Suprapubic skin (tissue), 4 donors: ENCODE measurements around the gene IL4.

Source experiments
- CTCF ChIP-seq, 2 donors: fragments of 200-600 bp in 1 of 2; fragments of 450-650 bp in 1 of 2; sonication (generic) in 1 of 2; IDR thresholded peaks; one replicate each; pipeline ENCODE4 v1.5.1; 2016 to 2019; ENCODE audit warnings: antibody characterized with exemption in 2 of 2, mild to moderate bottlenecking in 1 of 2, moderate library complexity in 1 of 2
- EP300 ChIP-seq: sonication (generic); formaldehyde crosslinking; IDR thresholded peaks from one replicate; pipeline ENCODE4 v1.6.1; 2017; ENCODE audit warnings: antibody characterized with exemption
- POLR2AphosphoS5 ChIP-seq, 3 donors: sonication (generic); formaldehyde crosslinking; IDR thresholded peaks; one replicate each; pipeline ENCODE4 v1.6.1; 2017; ENCODE audit warnings: antibody characterized with exemption in 3 of 3

- no peak for TF ChIP-seq POLR2AphosphoS5 (IDR thresholded peaks at IDR 0.05)
- TF ChIP-seq EP300, result no peak
- no peak for TF ChIP-seq CTCF (IDR thresholded peaks at IDR 0.05)
Observed at GRCh38 chr5:132708645-132709044, 34.9 kb downstream of the IL4 start.
